HUES48 (cell line): ENCODE results near the gene CELA2A.

Experiments used
- H3K27ac ChIP-seq: one replicate; pipeline ENCODE4 v1.7.0; 2013; ENCODE audit warnings: low read depth, low read length, inconsistent platforms
- H3K27me3 ChIP-seq: 2 replicates; pipeline ENCODE4 v1.6.1; 2013; ENCODE audit warnings: mild to moderate bottlenecking, low read length; ENCODE audit not compliant: control insufficient read depth, insufficient read depth
- H3K36me3 ChIP-seq: 2 replicates; pipeline ENCODE4 v1.6.1; 2013; ENCODE audit warnings: low read length; ENCODE audit not compliant: control insufficient read depth, insufficient read depth
- H3K4me1 ChIP-seq: 2 replicates; pipeline ENCODE4 v1.6.1; 2013; ENCODE audit warnings: mild to moderate bottlenecking, low read length; ENCODE audit not compliant: control insufficient read depth, insufficient read depth
- H3K4me3 ChIP-seq: 2 replicates; pipeline ENCODE4 v1.5.1; 2013; ENCODE audit warnings: mild to moderate bottlenecking, low read depth, low read length
- H3K9ac ChIP-seq: 2 replicates; pipeline ENCODE4 v1.6.1; 2013; ENCODE audit warnings: mild to moderate bottlenecking, low read depth, low read length, moderate library complexity
- H3K9me3 ChIP-seq: 2 replicates; pipeline ENCODE4 v1.6.1; 2013; ENCODE audit warnings: low read length; ENCODE audit not compliant: control insufficient read depth, insufficient read depth

CELA2A gene

GRCh38 chr1:15445390-15446122, 11.0 kb upstream of the CELA2A start:
- no peaks in the 10 kb centered on the region for H3K9me3 ChIP-seq
- H3K27ac ChIP-seq = no peak overlapping the region
- no peaks in the 10 kb centered on the region for H3K27me3 ChIP-seq
- H3K36me3 ChIP-seq = no peaks in the 10 kb centered on the region
- no peaks in the 10 kb centered on the region for H3K4me1 ChIP-seq
- no peak overlapping the region for H3K4me3 ChIP-seq
- H3K9ac ChIP-seq = no peak overlapping the region

- Histone ChIP-seq H3K36me3 (no peaks in the 10 kb centered on the region), H3K27ac (no peak overlapping the region), H3K27me3 (no peaks in the 10 kb centered on the region), H3K4me1 (no peaks in the 10 kb centered on the region), H3K9me3 (no peaks in the 10 kb centered on the region), H3K4me3 (no peak overlapping the region), H3K9ac (no peak overlapping the region)
Measured at GRCh38 chr1:15446212-15446611, 10.3 kb upstream of the CELA2A start.

- Histone ChIP-seq H3K4me1 (no peaks in the 10 kb centered on the region), H3K36me3 (no peaks in the 10 kb centered on the region), H3K27ac (no peak overlapping the region), H3K9me3 (no peaks in the 10 kb centered on the region), H3K9ac (no peak overlapping the region), H3K27me3 (no peaks in the 10 kb centered on the region), H3K4me3 (no peak overlapping the region)
Measured at GRCh38 chr1:15448877-15449462, 7.6 kb upstream of the CELA2A start.

- Histone ChIP-seq H3K4me3 (no peak overlapping the region), H3K9me3 (no peaks in the 10 kb centered on the region), H3K27ac (no peak overlapping the region), H3K36me3 (no peaks in the 10 kb centered on the region), H3K9ac (no peak overlapping the region), H3K27me3 (no peaks in the 10 kb centered on the region), H3K4me1 (no peaks in the 10 kb centered on the region)
Measured at GRCh38 chr1:15449567-15449966, 7.0 kb upstream of the CELA2A start.

GRCh38 chr1:15451014-15451722, 5.4 kb upstream of the CELA2A start:
- Histone ChIP-seq H3K27me3 (no peaks in the 10 kb centered on the region), H3K27ac (no peak overlapping the region), H3K4me3 (no peak overlapping the region), H3K36me3 (no peaks in the 10 kb centered on the region), H3K4me1 (no peaks in the 10 kb centered on the region), H3K9ac (no peak overlapping the region), H3K9me3 (no peaks in the 10 kb centered on the region)

- Histone ChIP-seq H3K27ac (no peak overlapping the region), H3K36me3 (no peaks in the 10 kb centered on the region), H3K9me3 (no peaks in the 10 kb centered on the region), H3K27me3 (no peaks in the 10 kb centered on the region), H3K4me1 (no peaks in the 10 kb centered on the region), H3K9ac (no peak overlapping the region), H3K4me3 (no peak overlapping the region)
Measured at GRCh38 chr1:15452216-15452615, 4.3 kb upstream of the CELA2A start.

GRCh38 chr1:15452866-15453571, 3.5 kb upstream of the CELA2A start:
- Histone ChIP-seq H3K27ac (no peak overlapping the region), H3K9ac (no peak overlapping the region), H3K27me3 (no peaks in the 10 kb centered on the region), H3K36me3 (no peaks in the 10 kb centered on the region), H3K4me3 (no peak overlapping the region), H3K4me1 (no peaks in the 10 kb centered on the region), H3K9me3 (no peaks in the 10 kb centered on the region)

GRCh38 chr1:15453734-15454133, 2.8 kb upstream of the CELA2A start:
- Histone ChIP-seq H3K9me3 (no peaks in the 10 kb centered on the region), H3K9ac (no peak overlapping the region), H3K36me3 (no peaks in the 10 kb centered on the region), H3K4me3 (no peak overlapping the region), H3K4me1 (no peaks in the 10 kb centered on the region), H3K27ac (no peak overlapping the region), H3K27me3 (no peaks in the 10 kb centered on the region)

GRCh38 chr1:15454256-15454655, 2.3 kb upstream of the CELA2A start:
- Histone ChIP-seq H3K27me3 (no peaks in the 10 kb centered on the region), H3K36me3 (no peaks in the 10 kb centered on the region), H3K4me1 (no peaks in the 10 kb centered on the region), H3K9ac (no peak overlapping the region), H3K27ac (no peak overlapping the region), H3K9me3 (no peaks in the 10 kb centered on the region), H3K4me3 (no peak overlapping the region)

- no peaks in the 10 kb centered on the region for H3K4me1 ChIP-seq
- H3K27me3 ChIP-seq = no peaks in the 10 kb centered on the region
- H3K9ac ChIP-seq = no peak overlapping the region
- no peaks in the 10 kb centered on the region for H3K36me3 ChIP-seq
- H3K9me3 ChIP-seq = no peaks in the 10 kb centered on the region
- H3K4me3 ChIP-seq = no peak overlapping the region
- no peak overlapping the region for H3K27ac ChIP-seq
Measured at GRCh38 chr1:15455522-15455921, 1.0 kb upstream of the CELA2A start.

GRCh38 chr1:15457585-15457984, 1.1 kb downstream of the CELA2A start:
- no peak overlapping the region for H3K4me3 ChIP-seq
- no peaks in the 10 kb centered on the region for H3K27me3 ChIP-seq
- H3K4me1 ChIP-seq = no peaks in the 10 kb centered on the region

More at GRCh38 chr1:15457585-15457984, 1.1 kb downstream of the CELA2A start:
- Histone ChIP-seq H3K27ac (no peak overlapping the region), H3K9ac (no peak overlapping the region), H3K36me3 (no peaks in the 10 kb centered on the region), H3K9me3 (no peaks in the 10 kb centered on the region)
